Measurements from ENCODE around the gene TNFRSF17.

- TF ChIP-seq JUNB (IDR thresholded peaks at IDR 0.05) (no peak), BCL3 (IDR thresholded peaks at IDR 0.05) (no peak)
Observed at GRCh38 chr16:11955713-11956123, 9.3 kb upstream of the TNFRSF17 start.

Measured in A549 (cell line).